ENCODE data around the gene INKA1.

The INKA1 gene

GRCh38 chr3:49801160-49801559, 1.9 kb upstream of the INKA1 start:
- H3K27ac ChIP-seq (ENCODE audit: low read depth, low read length): no peak overlapping the region
- H3K27me3 ChIP-seq (ENCODE audit: control insufficient read depth, insufficient read depth, low read length): peaks cover 31% of the 10 kb centered on the region
- H3K4me1 ChIP-seq (ENCODE audit: control insufficient read depth, insufficient read depth, low read length): peaks cover 6% of the 10 kb centered on the region; the same call in 1 of the 2 replicates
- H3K9ac ChIP-seq (ENCODE audit: low read depth, low read length): no peak overlapping the region
- H3K36me3 ChIP-seq (ENCODE audit: control insufficient read depth, insufficient read depth, low read length): no peaks in the 10 kb centered on the region
- no peaks in the 10 kb centered on the region for H3K9me3 ChIP-seq (ENCODE audit: control insufficient read depth, insufficient read depth, low read length)
- H3K4me3 ChIP-seq (ENCODE audit: low read depth, low read length): no peak overlapping the region

DNA sequence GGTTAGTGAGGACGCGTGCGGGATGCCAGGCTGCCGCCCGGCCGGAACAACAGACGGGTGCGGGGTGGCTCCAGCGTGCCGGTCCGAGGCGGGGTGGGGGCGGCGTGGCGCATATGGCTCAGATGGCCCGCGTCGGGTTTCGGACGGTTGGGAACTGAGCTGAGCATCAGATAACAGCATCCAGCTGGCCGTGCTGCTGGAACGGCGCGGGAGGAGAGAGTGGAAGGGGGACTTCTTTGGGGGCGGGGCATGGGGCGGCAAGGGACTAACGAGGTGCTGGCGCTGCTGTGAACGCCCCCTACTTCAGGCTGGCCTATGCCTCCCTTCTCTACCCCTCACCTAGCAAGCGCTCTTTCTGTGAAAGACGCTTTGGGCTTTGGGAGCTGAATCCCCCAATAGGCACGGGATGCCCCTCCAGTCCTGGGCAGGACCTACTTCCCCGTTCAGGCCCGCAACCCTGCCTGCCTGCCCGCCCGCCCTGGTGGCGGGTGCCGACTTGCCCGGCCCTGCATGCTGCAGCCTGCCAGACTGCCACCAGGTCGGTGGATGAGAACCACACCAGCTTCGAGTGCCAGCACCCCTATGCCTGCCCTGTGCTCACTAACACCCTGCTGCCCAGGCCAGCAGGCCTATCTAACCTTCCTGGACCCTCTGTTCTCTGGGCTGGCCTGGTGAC, 542 bp downstream of the INKA1 start:
- no peaks in the 10 kb centered on the region for H3K9me3 ChIP-seq (ENCODE audit: control insufficient read depth, insufficient read depth, low read length)
- no peak overlapping the region for H3K27ac ChIP-seq (ENCODE audit: low read depth, low read length)
- H3K4me3 ChIP-seq (ENCODE audit: low read depth, low read length): peak overlapping the region; percentile 95
- no peaks in the 10 kb centered on the region for H3K36me3 ChIP-seq (ENCODE audit: control insufficient read depth, insufficient read depth, low read length)
- H3K9ac ChIP-seq (ENCODE audit: low read depth, low read length): no peak overlapping the region
- H3K4me1 ChIP-seq (ENCODE audit: control insufficient read depth, insufficient read depth, low read length): peaks cover 14% of the 10 kb centered on the region
- H3K27me3 ChIP-seq (ENCODE audit: control insufficient read depth, insufficient read depth, low read length): peaks cover 31% of the 10 kb centered on the region

GRCh38 chr3:49804141-49805041, 1.3 kb downstream of the INKA1 start:
- Histone ChIP-seq H3K27ac (ENCODE audit: low read depth, low read length) (no peak overlapping the region), H3K27me3 (ENCODE audit: control insufficient read depth, insufficient read depth, low read length) (peaks cover 31% of the 10 kb centered on the region), H3K4me3 (ENCODE audit: low read depth, low read length) (no peak overlapping the region), H3K4me1 (ENCODE audit: control insufficient read depth, insufficient read depth, low read length) (peaks cover 14% of the 10 kb centered on the region), H3K36me3 (ENCODE audit: control insufficient read depth, insufficient read depth, low read length) (no peaks in the 10 kb centered on the region), H3K9ac (ENCODE audit: low read depth, low read length) (no peak overlapping the region), H3K9me3 (ENCODE audit: control insufficient read depth, insufficient read depth, low read length) (no peaks in the 10 kb centered on the region)

DNA sequence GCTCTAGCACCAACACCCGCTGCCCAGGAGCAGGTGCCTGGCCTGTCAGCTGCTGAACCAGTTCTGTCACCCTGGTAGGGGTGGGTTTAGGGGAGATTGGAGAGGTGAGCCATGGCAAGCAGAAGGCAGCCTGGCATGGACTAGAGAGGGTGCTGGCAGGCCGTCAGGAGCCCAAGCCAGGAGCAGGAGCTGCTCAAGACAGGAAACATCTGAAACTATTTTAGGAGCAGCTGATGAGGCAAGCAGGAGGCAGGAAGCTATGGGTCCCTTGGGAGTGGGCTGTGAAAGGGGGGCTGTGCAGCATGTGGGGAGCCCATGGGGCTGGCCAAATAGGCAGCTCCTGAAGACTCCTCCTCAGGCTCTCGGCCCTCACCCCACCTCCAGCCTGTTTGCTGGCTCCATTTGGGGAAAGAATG, 2.3 kb downstream of the INKA1 start:
- Histone ChIP-seq H3K4me3 (ENCODE audit: low read depth, low read length) (no peak overlapping the region), H3K27ac (ENCODE audit: low read depth, low read length) (no peak overlapping the region), H3K4me1 (ENCODE audit: control insufficient read depth, insufficient read depth, low read length) (peaks cover 14% of the 10 kb centered on the region), H3K36me3 (ENCODE audit: control insufficient read depth, insufficient read depth, low read length) (no peaks in the 10 kb centered on the region), H3K9me3 (ENCODE audit: control insufficient read depth, insufficient read depth, low read length) (no peaks in the 10 kb centered on the region), H3K27me3 (ENCODE audit: control insufficient read depth, insufficient read depth, low read length) (peaks cover 31% of the 10 kb centered on the region), H3K9ac (ENCODE audit: low read depth, low read length) (no peak overlapping the region)

DNA sequence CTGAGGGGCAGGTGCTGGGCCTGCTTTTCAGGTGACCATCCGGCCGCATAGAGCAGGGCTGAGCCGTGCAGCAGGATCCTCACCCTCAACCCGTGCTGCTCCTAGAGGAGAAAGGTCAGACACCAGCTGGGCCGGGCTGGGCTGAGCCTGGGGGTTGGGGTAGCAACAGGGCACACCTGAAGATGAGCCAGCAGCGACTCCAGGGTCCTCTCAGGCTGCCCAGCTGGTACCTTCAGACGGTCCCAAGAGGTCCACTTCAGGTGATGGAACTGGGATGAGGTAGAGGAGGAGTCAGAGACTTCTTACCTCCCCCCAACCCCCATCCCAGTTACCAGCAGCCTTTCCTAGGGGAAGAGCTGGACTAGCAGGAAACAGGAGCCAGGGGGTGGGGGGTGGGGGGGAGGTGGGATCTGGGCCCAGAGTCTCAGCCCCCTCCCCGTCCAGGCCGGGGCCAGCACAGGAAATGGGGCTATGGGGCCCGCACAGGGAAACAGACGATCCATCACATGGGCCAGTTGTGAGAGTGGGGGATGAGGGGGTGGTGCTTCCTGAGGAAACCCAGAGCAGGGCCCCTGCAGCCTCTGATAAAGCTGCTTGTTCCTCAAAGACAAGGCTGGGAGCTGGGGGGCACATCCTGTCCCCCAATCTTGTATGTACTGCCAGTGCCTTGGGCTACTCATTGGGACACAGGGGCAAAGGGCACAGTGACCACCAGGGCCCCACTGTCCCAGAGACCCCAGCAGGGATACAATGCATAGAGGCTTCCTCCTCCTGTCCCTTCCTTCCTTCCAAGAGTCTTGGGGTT, 3.0 kb downstream of the INKA1 start:
- H3K9ac ChIP-seq (ENCODE audit: low read depth, low read length): peak overlapping the region; percentile 24; the same call in 1 of the 2 replicates
- H3K4me3 ChIP-seq (ENCODE audit: low read depth, low read length): no peak overlapping the region
- H3K27me3 ChIP-seq (ENCODE audit: control insufficient read depth, insufficient read depth, low read length): peaks cover 31% of the 10 kb centered on the region
- H3K9me3 ChIP-seq (ENCODE audit: control insufficient read depth, insufficient read depth, low read length): no peaks in the 10 kb centered on the region
- H3K4me1 ChIP-seq (ENCODE audit: control insufficient read depth, insufficient read depth, low read length): peaks cover 14% of the 10 kb centered on the region
- H3K36me3 ChIP-seq (ENCODE audit: control insufficient read depth, insufficient read depth, low read length): no peaks in the 10 kb centered on the region
- no peak overlapping the region for H3K27ac ChIP-seq (ENCODE audit: low read depth, low read length)

DNA sequence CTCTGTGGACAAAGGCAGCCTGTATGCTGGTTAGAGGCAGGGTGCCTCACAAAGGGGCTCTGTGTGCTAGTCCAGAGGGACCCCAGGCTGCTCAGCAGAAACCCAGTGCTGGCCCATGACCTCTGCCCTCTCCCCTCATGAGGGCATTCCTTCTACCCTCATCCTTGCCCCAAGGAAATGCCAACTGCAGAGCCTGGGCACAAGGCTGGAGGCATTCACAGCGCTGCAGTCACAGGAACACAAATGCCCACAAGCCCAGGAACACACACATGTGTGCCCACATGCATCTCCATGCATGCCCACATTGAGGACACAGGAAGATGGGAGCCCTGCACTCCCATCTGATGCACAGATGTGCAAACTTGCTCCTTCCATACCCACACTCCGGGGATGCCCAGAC, 3.8 kb downstream of the INKA1 start:
- H3K4me1 ChIP-seq (ENCODE audit: control insufficient read depth, insufficient read depth, low read length): peaks cover 14% of the 10 kb centered on the region

DNA sequence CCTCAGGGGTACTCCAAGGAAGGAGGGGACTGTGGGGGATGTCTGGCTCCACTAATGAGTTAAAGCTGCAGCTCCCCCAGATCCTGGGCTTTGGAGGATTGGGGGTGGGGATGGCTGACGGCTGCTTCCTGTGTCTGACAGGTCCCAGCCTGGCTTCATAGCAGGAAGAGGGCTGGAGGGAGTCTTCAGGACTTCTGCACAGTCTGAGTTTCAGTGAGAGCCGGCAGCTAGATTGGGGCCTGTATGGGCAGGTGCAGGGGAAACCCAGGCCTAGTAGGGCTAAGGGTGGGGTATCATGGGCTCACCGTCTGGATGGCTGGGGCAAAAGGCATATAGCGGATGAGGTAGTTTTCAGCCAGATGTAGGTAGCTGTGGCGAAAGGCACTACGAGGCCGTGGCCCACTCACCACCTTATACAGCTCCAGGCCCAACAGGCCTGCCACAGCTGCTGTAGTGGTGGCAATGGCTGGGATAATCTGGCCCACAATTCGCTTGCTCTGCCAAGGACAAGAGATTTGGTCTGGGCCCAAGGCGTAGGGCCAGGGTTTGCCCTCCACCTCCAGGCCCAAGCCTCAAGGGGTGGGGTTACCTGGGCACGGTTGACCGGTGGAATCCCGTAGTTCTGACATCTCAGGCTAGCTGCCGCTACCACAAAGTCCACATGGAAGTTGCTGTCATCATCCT, 4.5 kb downstream of the INKA1 start:
- peaks cover 14% of the 10 kb centered on the region for H3K4me1 ChIP-seq (ENCODE audit: control insufficient read depth, insufficient read depth, low read length)

More for the DNA sequence above, 3.8 kb downstream of the INKA1 start:
- no peak overlapping the region for H3K9ac ChIP-seq (ENCODE audit: low read depth, low read length)
- H3K9me3 ChIP-seq (ENCODE audit: control insufficient read depth, insufficient read depth, low read length): no peaks in the 10 kb centered on the region
- no peak overlapping the region for H3K4me3 ChIP-seq (ENCODE audit: low read depth, low read length)
- no peaks in the 10 kb centered on the region for H3K36me3 ChIP-seq (ENCODE audit: control insufficient read depth, insufficient read depth, low read length)
- H3K27ac ChIP-seq (ENCODE audit: low read depth, low read length): no peak overlapping the region
- peaks cover 24% of the 10 kb centered on the region for H3K27me3 ChIP-seq (ENCODE audit: control insufficient read depth, insufficient read depth, low read length)

DNA sequence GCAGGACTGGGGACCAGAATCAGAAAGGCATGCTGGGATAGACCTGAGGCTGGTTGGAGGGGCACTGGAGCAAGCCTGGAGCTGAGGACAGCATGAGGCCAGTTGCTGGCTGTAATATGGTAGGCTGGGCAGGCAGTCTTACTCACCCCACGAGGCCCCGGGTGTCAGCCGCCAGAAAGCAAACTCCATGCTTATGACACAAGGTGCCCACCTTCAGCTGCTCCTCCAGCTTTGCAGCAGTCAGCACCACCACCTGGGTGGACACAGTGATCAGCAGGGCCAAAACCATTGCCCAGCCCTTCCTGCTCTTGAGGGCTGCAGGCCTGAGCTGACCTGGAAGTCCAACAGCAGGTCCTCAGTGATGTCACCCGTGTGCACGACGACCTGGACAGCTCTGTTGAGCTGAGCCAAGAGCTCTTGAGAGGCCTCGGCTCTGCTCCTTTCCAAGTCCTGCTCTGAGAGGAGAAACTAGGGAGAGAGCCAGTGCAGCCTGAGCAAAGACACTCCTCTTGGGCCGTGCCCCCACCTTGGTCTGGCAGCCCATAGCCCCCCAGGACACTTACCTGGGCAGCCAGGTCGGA, 9.9 kb downstream of the INKA1 start:
- H3K4me3 ChIP-seq (ENCODE audit: low read depth, low read length): no peak overlapping the region
- H3K4me1 ChIP-seq (ENCODE audit: control insufficient read depth, insufficient read depth, low read length): no peaks in the 10 kb centered on the region
- no peak overlapping the region for H3K9ac ChIP-seq (ENCODE audit: low read depth, low read length)

More for the DNA sequence above, 4.5 kb downstream of the INKA1 start:
- Histone ChIP-seq H3K4me3 (ENCODE audit: low read depth, low read length) (no peak overlapping the region), H3K9ac (ENCODE audit: low read depth, low read length) (no peak overlapping the region), H3K27ac (ENCODE audit: low read depth, low read length) (no peak overlapping the region), H3K9me3 (ENCODE audit: control insufficient read depth, insufficient read depth, low read length) (no peaks in the 10 kb centered on the region), H3K36me3 (ENCODE audit: control insufficient read depth, insufficient read depth, low read length) (no peaks in the 10 kb centered on the region), H3K27me3 (ENCODE audit: control insufficient read depth, insufficient read depth, low read length) (peaks cover 20% of the 10 kb centered on the region)

DNA sequence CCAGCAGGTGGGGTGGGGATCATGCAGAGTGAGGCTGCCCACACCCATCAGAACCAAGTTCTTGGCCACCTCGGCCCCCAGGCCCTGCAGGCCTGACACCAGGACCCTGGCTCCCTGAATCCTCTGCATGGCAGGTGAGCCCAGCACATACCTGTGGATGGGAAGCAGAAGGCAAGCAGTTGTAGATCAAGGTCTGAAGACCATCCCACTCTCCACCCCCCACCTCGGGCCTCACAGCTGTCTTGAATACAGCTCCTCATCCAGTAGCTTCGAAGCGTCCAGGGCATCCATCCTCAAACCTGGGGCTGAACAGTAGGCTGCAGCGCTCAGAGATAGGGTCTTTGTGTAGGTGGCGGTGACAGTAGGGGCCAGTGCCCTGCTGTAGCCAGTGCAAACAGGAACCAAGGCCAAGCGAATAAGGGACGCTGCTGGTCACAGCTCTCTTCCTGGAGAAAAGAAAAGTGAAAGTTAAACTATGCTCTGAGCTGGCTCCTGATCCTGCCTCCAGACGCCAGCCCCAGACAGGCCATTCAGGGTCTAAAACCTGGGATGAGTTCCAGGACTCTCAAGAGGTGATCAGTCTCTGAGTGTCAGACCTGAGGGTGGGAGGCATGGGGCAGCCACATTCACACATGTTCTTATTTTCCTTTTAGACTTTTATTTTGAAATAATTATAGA, 10.6 kb downstream of the INKA1 start, which contains the start of gene UBA7:
TSS of gene UBA7 (minus strand) at position 457 of the 678 bp plus-strand sequence. CDS start at position 291, 166 bp downstream.
- Histone ChIP-seq H3K36me3 (ENCODE audit: control insufficient read depth, insufficient read depth, low read length) (no peaks in the 10 kb centered on the region), H3K27ac (ENCODE audit: low read depth, low read length) (no peak within 1 kb of the TSS), H3K9ac (ENCODE audit: low read depth, low read length) (no peak within 1 kb of the TSS), H3K27me3 (ENCODE audit: control insufficient read depth, insufficient read depth, low read length) (no peaks in the 10 kb centered on the region), H3K4me3 (ENCODE audit: low read depth, low read length) (no peak within 1 kb of the TSS), H3K9me3 (ENCODE audit: control insufficient read depth, insufficient read depth, low read length) (no peaks in the 10 kb centered on the region), H3K4me1 (ENCODE audit: control insufficient read depth, insufficient read depth, low read length) (no peaks in the 10 kb centered on the region)

More for the DNA sequence above, 9.9 kb downstream of the INKA1 start:
- H3K27ac ChIP-seq (ENCODE audit: low read depth, low read length): no peak overlapping the region
- H3K9me3 ChIP-seq (ENCODE audit: control insufficient read depth, insufficient read depth, low read length): no peaks in the 10 kb centered on the region
- no peaks in the 10 kb centered on the region for H3K27me3 ChIP-seq (ENCODE audit: control insufficient read depth, insufficient read depth, low read length)
- H3K36me3 ChIP-seq (ENCODE audit: control insufficient read depth, insufficient read depth, low read length): no peaks in the 10 kb centered on the region
